ENCODE results near the gene FGFBP2. TPM values are rescaled to one million over a fixed set of nuclear protein-coding genes. Genes with fewer than 3 reads are reported as not detected.

The FGFBP2 gene
- total and polyA plus RNA-seq, 2 donors (not counting 1 experiment from before 2014, with no cell fraction given): 0.59 to 0.82 TPM

- no peak for TF ChIP-seq EZH2 (IDR thresholded peaks at IDR 0.05; ENCODE audit: borderline replicate concordance, insufficient read depth, low read depth, low read length, poor library complexity, severe bottlenecking)
- no peak for TF ChIP-seq CTCF (IDR thresholded peaks at IDR 0.05)
- Mint-ChIP-seq H3K4me1 (no peaks in the 10 kb centered on the region), H3K9me3 (ENCODE audit: insufficient read depth) (no peaks in the 10 kb centered on the region), H3K4me3 (no peak overlapping the region), H3K27ac (no peak overlapping the region), H3K27me3 (peaks cover 7% of the 10 kb centered on the region)
- Histone ChIP-seq H2AFZ (ENCODE audit: insufficient read depth, low read depth, low read length, poor library complexity, severe bottlenecking) (no peak overlapping the region), H3K9ac (ENCODE audit: low read length) (no peak overlapping the region), H3K27me3 (replicated peaks in 1 of 4; ENCODE audit: control extremely low read depth in 1 of 4, control insufficient read depth in 3 of 4, insufficient read depth in 4 of 4, low read length in 3 of 4) (no peaks in the 10 kb centered on the region), H3K79me2 (ENCODE audit: control insufficient read depth, insufficient read depth, low read length) (no peaks in the 10 kb centered on the region), H3K27ac (ENCODE audit: low read length in 2 of 2) (no peak overlapping the region), H3K4me3 (ENCODE audit: control extremely low read depth in 1 of 5, extremely low read depth in 1 of 5, insufficient read depth in 1 of 5, low read depth in 2 of 5, low read length in 4 of 5) (no peak overlapping the region), H3K36me3 (replicated peaks in 1 of 2; ENCODE audit: control extremely low read depth in 1 of 2, control insufficient read depth in 1 of 2, extremely low read depth in 1 of 2, insufficient read depth in 2 of 2, low read length in 1 of 2) (no peaks in the 10 kb centered on the region), H4K20me1 (ENCODE audit: control insufficient read depth, insufficient read depth, low read length, poor library complexity, severe bottlenecking) (no peaks in the 10 kb centered on the region), H3K9me3 (ENCODE audit: control extremely low read depth in 1 of 3, control insufficient read depth in 2 of 3, insufficient read depth in 1 of 3, low read length in 2 of 3) (no peaks in the 10 kb centered on the region), H3K4me1 (ENCODE audit: control insufficient read depth in 2 of 2, insufficient read depth in 2 of 2, low read length in 2 of 2) (no peaks in the 10 kb centered on the region), H3K4me2 (replicated peaks; ENCODE audit: low read depth, low read length, poor library complexity, severe bottlenecking) (no peak overlapping the region)
- POLR2A ChIA-PET: no interaction called here
- intact Hi-C loops (cut with micrococcal nuclease): no loop called here
- DNase-seq (no peak), ATAC-seq (ENCODE audit: low read depth) (no peak)
- WGBS (ENCODE audit: insufficient coverage): no CpG with 5 or more reads among the region's 2 CpGs
- CTCF ChIA-PET: no interaction called here
Observed at GRCh38 chr4:15914736-15915135, 48.2 kb downstream of the FGFBP2 start.

GRCh38 chr4:15914291-15914690 is 48.7 kb downstream of the FGFBP2 start:
- Histone ChIP-seq H3K79me2 (ENCODE audit: control insufficient read depth, insufficient read depth, low read length) (no peaks in the 10 kb centered on the region), H4K20me1 (ENCODE audit: control insufficient read depth, insufficient read depth, low read length, poor library complexity, severe bottlenecking) (no peaks in the 10 kb centered on the region), H3K4me1 (ENCODE audit: control insufficient read depth in 2 of 2, insufficient read depth in 2 of 2, low read length in 2 of 2) (no peaks in the 10 kb centered on the region), H3K9ac (ENCODE audit: low read length) (no peak overlapping the region), H3K4me2 (replicated peaks; ENCODE audit: low read depth, low read length, poor library complexity, severe bottlenecking) (no peak overlapping the region), H2AFZ (ENCODE audit: insufficient read depth, low read depth, low read length, poor library complexity, severe bottlenecking) (no peak overlapping the region), H3K9me3 (ENCODE audit: control extremely low read depth in 1 of 3, control insufficient read depth in 2 of 3, insufficient read depth in 1 of 3, low read length in 2 of 3) (no peaks in the 10 kb centered on the region), H3K4me3 (ENCODE audit: control extremely low read depth in 1 of 5, extremely low read depth in 1 of 5, insufficient read depth in 1 of 5, low read depth in 2 of 5, low read length in 4 of 5) (no peak overlapping the region), H3K27me3 (replicated peaks in 1 of 4; ENCODE audit: control extremely low read depth in 1 of 4, control insufficient read depth in 3 of 4, insufficient read depth in 4 of 4, low read length in 3 of 4) (no peaks in the 10 kb centered on the region), H3K27ac (ENCODE audit: low read length in 2 of 2) (no peak overlapping the region), H3K36me3 (replicated peaks in 1 of 2; ENCODE audit: control extremely low read depth in 1 of 2, control insufficient read depth in 1 of 2, extremely low read depth in 1 of 2, insufficient read depth in 2 of 2, low read length in 1 of 2) (no peaks in the 10 kb centered on the region)
- ChIA-PET CTCF (interaction anchor here (1.1 kb wide), 1 partner anchor 60 kb away, joined by 3 read pairs; no protein-coding TSS in a partner anchor), POLR2A (interaction anchor here (0.6 kb wide), 1 partner anchor 288 kb away, joined by 5 read pairs; no protein-coding TSS in a partner anchor)
- Mint-ChIP-seq H3K4me1 (no peaks in the 10 kb centered on the region), H3K27me3 (peaks cover 8% of the 10 kb centered on the region), H3K4me3 (no peak overlapping the region), H3K27ac (no peak overlapping the region), H3K9me3 (ENCODE audit: insufficient read depth) (no peaks in the 10 kb centered on the region)
- 100% methylated on average over 1 of the region's 4 CpGs for WGBS (ENCODE audit: insufficient coverage)
- intact Hi-C loops (cut with micrococcal nuclease): no loop called here
- ATAC-seq (ENCODE audit: low read depth): no peak
- TF ChIP-seq EZH2 (IDR thresholded peaks at IDR 0.05; ENCODE audit: borderline replicate concordance, insufficient read depth, low read depth, low read length, poor library complexity, severe bottlenecking) (no peak), CTCF (IDR thresholded peaks at IDR 0.05) (no peak)
- no peak for DNase-seq
